ENCODE results near the gene STAU1. TPM values are rescaled to one million over a fixed set of nuclear protein-coding genes. Genes with fewer than 3 reads are reported as not detected.
"Not testable (repeated sequence)": the region's sequence is repeated elsewhere in the genome, so short reads cannot be mapped to it uniquely, and the experiment has no call there.

The STAU1 gene
- total RNA-seq, 1 donor from 2014 or later = 36.1 TPM

DNA sequence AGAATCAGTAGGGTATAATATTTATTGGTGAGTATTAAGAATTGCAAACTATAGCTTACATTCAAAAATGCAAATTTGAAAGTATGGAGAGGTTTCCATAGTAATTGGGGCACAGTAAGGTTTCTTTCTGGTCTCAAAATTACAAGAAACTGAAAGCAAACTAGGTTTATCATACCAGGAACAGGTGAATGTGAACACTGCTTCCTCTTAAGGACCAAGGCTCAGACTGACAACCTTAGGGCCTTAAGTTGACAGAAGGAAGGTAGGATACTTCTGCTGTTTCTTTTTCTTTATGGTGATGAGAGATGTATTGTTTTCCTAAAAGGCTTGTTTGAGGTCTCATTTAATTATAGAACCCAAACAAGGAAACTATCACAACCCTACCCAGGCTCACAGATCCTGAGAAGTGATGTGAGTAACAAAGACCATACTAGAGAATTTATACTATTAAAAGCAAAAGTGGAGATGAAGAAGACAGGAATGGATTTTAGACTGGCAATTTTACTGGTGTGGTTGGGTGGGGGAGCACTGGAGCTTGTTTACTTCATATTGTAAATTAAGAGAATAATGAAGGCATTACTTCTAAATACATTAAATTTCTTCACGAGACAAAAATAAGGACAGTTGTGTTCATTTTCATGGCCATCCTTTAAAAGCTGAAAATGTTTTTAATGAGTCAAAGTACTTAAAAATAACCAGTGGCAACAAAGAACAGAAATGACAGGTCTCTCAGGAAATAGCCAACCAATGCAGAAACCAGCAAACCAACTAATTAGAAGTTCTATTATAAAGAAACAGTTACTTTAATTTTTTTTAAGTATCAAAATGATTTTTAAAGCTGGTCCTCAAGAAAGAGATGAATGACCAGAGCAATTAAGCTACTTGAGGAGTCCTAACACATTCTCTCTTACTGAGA, 21.3 kb downstream of the STAU1 start:
- no peak for DNase-seq (ENCODE audit: low spot score)

DNA sequence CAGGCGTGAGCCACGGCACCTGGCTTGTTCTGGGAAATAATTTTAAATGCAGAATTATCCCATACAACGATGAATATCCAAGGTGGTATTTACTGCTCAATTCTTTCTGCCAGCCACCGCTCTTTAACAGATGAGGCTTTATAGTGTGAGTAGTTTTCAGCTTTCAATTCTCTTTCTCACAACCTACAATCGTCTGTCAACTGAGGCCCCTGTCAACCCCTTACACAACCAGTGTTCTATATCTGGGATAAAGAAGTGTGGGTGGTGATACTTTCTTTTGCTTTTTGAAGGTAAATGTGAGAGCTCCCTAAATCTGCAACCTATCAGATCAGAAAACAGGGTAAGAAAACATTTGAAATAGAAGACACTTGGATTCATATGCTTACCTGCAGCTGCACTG, 22.5 kb downstream of the STAU1 start:
- no peak for DNase-seq (ENCODE audit: low spot score)

DNA sequence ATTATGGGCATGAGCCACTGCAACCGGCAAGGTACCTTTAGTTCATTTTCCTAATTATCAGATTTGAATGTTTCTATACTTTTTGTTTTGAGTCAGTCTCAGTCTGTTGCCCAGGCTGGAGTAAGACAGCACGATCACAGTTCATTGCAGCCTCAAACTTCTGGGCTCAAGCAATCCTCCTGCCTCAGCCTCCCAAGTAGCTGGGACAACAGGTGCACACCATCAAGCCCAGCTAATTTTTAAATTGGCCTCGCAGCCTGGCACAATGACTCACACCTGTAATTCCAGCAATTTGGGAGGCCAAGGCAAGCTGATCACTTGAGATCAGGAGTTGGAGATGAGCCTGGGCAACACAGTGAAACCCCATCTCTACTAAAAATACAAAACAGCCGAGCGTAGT, 24.4 kb downstream of the STAU1 start:
- no peak for DNase-seq (ENCODE audit: low spot score)

DNA sequence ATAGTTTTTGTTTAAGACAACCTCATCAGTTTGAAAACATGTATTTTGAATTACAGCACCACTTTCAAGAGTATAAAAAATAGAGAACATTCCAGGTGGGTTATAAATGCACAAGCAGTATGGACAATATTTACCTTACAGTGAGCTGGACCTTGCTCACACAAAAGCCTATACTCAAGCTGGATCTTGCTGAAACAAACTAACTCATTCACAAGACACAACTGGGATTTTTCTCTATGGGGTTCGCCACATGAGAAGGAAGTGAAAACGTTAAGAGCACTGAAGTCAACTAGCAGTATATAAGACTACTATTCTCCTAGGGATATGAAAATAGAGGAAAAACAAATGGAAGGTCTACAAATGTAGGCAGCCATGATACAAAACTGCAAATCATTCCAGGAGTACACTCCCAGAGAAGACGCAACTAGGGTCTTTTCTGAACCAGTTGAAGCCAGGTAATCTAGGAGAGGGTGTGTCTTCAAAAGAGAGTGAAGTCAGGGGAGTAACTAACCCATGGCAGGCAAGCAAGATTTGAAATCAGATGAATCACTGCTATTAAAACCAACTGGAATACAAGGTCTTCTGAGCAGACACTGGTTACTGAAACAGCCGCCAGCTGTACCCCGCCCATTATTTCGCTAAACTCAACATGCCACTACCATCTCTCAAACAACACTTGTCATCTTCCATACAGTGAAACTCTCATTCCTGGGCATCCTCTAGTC, 26.5 kb downstream of the STAU1 start:
- DNase-seq (ENCODE audit: low spot score) = no peak

- DNase-seq (ENCODE audit: low spot score) = no peak
Observed at GRCh38 chr20:49160057-49160929, 27.8 kb downstream of the STAU1 start.

GRCh38 chr20:49157146-49157545, 31.0 kb downstream of the STAU1 start:
- no peak for DNase-seq (ENCODE audit: low spot score)

- no peak for DNase-seq (ENCODE audit: low spot score)
Observed at GRCh38 chr20:49156481-49156880, 31.7 kb downstream of the STAU1 start.

DNA sequence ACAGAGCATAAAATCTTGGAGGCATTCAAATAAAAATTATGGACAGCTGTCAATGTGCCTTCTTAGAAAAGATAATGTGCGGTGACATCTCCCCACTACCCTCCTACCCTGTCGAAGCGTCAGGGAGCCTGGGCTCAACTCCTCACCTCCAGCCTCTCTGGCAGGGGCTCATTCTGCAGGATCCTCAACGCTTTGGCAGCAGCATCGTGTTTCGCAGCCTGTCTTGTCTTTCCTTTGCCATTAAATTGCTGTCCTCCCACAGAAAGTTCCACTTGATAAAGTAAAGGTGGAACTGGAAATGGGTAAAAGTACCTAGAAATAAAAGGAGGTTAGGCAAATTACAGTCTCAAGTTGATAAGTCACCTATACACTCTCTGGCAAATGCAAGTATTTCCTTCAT, 36.7 kb downstream of the STAU1 start:
- DNase-seq (ENCODE audit: low spot score) = no peak

- no peak for DNase-seq (ENCODE audit: low spot score)
Observed at GRCh38 chr20:49149281-49150045, 38.7 kb downstream of the STAU1 start.

DNA sequence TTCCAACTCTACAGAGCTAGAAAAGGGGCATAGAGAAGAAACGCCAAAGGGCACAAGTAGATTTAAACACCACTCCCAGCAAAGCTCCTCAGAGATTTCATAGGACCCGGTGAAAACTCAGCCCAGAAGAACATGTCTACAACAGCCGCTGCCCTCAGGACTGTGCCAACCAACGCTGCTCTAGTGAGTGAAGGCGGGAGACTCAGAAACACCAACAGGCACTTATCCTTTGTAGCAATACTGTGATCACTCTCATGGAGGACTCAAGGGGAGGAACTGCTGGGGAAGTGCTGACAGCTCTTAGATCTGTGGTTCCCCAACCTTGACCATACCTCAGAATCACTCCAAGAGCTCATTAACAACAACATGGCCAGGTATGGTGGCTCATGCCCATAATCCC, 39.5 kb downstream of the STAU1 start:
- no peak for DNase-seq (ENCODE audit: low spot score)

GRCh38 chr20:49147296-49147695, 40.8 kb downstream of the STAU1 start:
- no peak for DNase-seq (ENCODE audit: low spot score)

GRCh38 chr20:49146442-49147225, 41.5 kb downstream of the STAU1 start:
- no peak for DNase-seq (ENCODE audit: low spot score)

DNA sequence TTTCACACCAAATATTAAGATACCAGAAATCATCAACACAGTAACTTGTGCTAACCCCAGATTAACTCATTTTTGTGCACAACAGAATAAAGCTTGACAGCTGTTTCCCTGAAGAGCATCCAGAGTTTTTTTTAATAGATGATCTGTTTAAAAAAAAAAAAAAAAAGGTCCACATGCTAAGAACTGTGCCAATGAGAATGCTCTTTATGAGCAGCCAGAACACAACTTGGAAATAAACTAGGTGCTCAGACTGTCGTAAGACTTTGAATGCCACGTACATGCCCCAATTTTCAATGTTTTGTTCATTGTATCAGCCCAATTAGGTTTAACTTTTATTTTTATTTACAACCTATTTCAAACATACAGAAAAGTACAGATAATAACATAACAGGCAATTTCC, 47.3 kb downstream of the STAU1 start:
- DNase-seq (ENCODE audit: low spot score) = no peak

DNA sequence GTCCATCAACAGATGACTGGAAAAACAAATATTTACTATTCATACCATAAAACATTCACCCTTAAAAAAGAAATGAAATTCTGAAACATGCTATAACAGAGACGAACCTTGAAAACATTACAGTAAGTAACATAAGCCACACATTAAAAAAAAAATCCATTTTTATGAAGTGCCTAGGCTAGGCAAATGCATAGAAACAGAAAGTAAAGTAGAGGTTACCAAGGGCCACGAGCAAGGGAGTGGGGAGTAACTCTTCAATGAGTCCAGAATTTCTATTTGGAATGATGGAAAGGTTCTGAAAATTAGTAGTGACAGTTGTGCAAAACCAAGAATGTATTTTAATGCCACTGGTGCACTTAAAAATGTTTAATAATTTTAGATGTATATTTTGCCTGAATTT, 47.7 kb downstream of the STAU1 start:
- DNase-seq (ENCODE audit: low spot score) = no peak

GRCh38 chr20:49138431-49138830, 49.7 kb downstream of the STAU1 start:
- no peak for DNase-seq (ENCODE audit: low spot score)

- DNase-seq (ENCODE audit: low spot score) = no peak
Observed at GRCh38 chr20:49136817-49137571, 51.1 kb downstream of the STAU1 start.

DNA sequence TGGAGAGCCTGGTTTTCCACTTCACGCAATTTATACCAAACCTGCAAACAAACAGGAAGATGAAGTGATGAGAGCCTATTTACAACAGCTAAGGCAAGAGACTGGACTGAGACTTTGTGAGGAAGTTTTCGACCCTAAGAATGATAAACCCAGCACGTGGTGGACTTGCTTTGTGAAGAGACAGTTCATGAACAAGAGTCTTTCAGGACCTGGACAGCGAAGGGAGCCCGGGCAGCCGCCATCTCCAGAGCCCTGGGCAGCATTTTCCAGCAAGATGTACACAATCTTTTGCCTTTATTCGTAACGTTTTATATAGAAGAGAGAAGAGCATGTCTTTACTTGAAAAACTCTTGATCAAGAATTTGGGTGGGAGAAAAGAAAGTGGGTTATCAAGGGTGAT, 53.3 kb downstream of the STAU1 start:
- DNase-seq (ENCODE audit: low spot score) = not testable (repeated sequence)

GRCh38 chr20:49133571-49133970, 54.6 kb downstream of the STAU1 start:
- DNase-seq (ENCODE audit: low spot score) = no peak

DNA sequence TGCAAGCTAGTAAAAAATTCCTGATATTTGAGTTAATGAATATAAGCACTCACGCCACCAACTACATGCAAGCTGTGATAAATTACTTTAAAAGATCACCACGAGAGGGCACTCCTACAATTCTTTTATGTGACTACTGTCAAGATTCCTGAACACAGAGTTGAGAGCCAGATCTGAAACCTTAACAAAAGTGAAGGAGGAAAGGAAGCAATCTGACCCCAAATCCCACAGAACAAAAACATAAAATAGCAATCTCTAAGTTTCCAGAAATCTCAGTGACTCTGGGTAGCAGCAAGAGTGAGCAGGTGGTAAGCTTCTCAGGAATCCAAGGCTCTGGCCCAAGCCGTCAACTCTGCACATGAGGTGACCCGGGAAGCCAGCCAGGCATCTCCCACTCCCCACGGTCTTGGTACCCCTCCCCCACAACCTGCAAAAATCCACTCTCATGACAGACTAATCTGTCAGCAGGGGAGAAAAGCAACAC, 55.1 kb downstream of the STAU1 start:
- peak; percentile 77 for DNase-seq (ENCODE audit: low spot score)
